ENCODE data around the gene ZSCAN5C.
A peak's percentile ranks its signal among the peaks of the same experiment; 100 is the strongest.

Gene ZSCAN5C

DNA sequence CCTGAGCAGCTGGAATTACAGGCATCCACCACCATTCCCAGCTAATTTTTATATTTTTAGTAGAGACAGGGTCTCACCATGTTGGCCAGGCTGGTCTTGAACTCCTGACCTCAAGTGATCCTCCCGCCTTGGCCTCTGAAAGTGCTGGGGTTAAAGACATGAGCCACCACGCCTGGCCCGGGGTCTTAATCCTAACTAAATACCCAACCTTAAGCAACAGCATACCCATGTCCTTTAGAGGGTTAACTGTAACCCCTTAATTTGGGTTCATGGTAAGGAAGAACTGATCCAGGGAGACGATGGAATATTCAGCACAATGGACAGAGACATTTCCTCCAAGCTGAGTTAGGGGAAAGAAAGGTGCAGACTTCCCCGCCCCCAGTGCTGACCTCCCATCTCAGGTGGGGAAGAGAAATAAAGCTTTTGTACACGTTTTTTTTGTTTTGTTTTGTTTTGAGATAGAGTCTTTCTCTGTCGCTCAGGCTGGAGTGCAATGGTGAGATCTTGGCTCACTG lies 35.0 kb upstream of the ZSCAN5C start:
- ChIA-PET CTCF (interaction anchor here (1.1 kb wide), 1 partner anchor 87 kb away, joined by 5 read pairs; no protein-coding TSS in a partner anchor), POLR2A (no interaction called here)
- H3K27ac ChIP-seq (ENCODE audit: extremely low read depth, low read depth, low read length): no peak overlapping the region
- no peaks in the 10 kb centered on the region for H3K4me1 ChIP-seq (ENCODE audit: control insufficient read depth, insufficient read depth, low read length)
- H3K9me3 ChIP-seq (ENCODE audit: control insufficient read depth, insufficient read depth, low read depth, low read length): no peaks in the 10 kb centered on the region
- no peaks in the 10 kb centered on the region; a peak in 1 of 3 replicates for H3K36me3 ChIP-seq (ENCODE audit: control insufficient read depth in 2 of 2, insufficient read depth in 1 of 2, low read length in 2 of 2)
- no peak overlapping the region for H3K4me3 ChIP-seq (ENCODE audit: low read depth, low read length)
- no peak for TF ChIP-seq ZNF112 (tag by site-specific recombination; IDR thresholded peaks at IDR 0.05)
- TF ChIP-seq, protein P1, sequence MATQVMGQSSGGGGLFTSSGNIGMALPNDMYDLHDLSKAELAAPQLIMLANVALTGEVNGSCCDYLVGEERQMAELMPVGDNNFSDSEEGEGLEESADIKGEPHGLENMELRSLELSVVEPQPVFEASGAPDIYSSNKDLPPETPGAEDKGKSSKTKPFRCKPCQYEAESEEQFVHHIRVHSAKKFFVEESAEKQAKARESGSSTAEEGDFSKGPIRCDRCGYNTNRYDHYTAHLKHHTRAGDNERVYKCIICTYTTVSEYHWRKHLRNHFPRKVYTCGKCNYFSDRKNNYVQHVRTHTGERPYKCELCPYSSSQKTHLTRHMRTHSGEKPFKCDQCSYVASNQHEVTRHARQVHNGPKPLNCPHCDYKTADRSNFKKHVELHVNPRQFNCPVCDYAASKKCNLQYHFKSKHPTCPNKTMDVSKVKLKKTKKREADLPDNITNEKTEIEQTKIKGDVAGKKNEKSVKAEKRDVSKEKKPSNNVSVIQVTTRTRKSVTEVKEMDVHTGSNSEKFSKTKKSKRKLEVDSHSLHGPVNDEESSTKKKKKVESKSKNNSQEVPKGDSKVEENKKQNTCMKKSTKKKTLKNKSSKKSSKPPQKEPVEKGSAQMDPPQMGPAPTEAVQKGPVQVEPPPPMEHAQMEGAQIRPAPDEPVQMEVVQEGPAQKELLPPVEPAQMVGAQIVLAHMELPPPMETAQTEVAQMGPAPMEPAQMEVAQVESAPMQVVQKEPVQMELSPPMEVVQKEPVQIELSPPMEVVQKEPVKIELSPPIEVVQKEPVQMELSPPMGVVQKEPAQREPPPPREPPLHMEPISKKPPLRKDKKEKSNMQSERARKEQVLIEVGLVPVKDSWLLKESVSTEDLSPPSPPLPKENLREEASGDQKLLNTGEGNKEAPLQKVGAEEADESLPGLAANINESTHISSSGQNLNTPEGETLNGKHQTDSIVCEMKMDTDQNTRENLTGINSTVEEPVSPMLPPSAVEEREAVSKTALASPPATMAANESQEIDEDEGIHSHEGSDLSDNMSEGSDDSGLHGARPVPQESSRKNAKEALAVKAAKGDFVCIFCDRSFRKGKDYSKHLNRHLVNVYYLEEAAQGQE (tag by site-specific recombination; IDR thresholded peaks at IDR 0.05): peak; percentile 89

GRCh38 chr19:56170261-56170660 lies 31.8 kb upstream of the ZSCAN5C start:
- CTCF ChIA-PET: interaction anchor here (0.6 to 7.7 kb wide), 7 partner anchors 83 to 560 kb away, joined by 3 to 36 read pairs (median 5); no protein-coding TSS in a partner anchor
- POLR2A ChIA-PET: no interaction called here
- H3K9me3 ChIP-seq (ENCODE audit: control insufficient read depth, insufficient read depth, low read depth, low read length): no peaks in the 10 kb centered on the region
- no peaks in the 10 kb centered on the region for H3K4me1 ChIP-seq (ENCODE audit: control insufficient read depth, insufficient read depth, low read length)
- H3K27ac ChIP-seq (ENCODE audit: extremely low read depth, low read depth, low read length): no peak overlapping the region
- H3K36me3 ChIP-seq (ENCODE audit: control insufficient read depth in 2 of 2, insufficient read depth in 1 of 2, low read length in 2 of 2): no peaks in the 10 kb centered on the region
- no peak overlapping the region for H3K4me3 ChIP-seq (ENCODE audit: low read depth, low read length)
- TF ChIP-seq ZNF398 (tag by site-specific recombination; IDR thresholded peaks at IDR 0.05) (peak; percentile 70; the same call in 1 of the 2 replicates), ZNF311 (tag by site-specific recombination; IDR thresholded peaks at IDR 0.05; ENCODE audit: borderline replicate concordance) (no peak), ZNF132 (tag by site-specific recombination; IDR thresholded peaks at IDR 0.05; ENCODE audit: borderline replicate concordance) (no peak), ZNF202 (tag by site-specific recombination; IDR thresholded peaks at IDR 0.05; ENCODE audit: borderline replicate concordance) (no peak), ZNF600 (tag by site-specific recombination; IDR thresholded peaks at IDR 0.05) (peak; percentile 24; the same call in 1 of the 2 replicates), ZBTB21 (tag by site-specific recombination; IDR thresholded peaks at IDR 0.05) (peak; percentile 68), ZNF558 (tag by site-specific recombination; IDR thresholded peaks at IDR 0.05) (0 out of 2 replicates have a peak, but pooled peaks have one; percentile 22), PRDM1 (tag by site-specific recombination; IDR thresholded peaks at IDR 0.05) (0 out of 2 replicates have a peak, but pooled peaks have one; percentile 29), ZNF366 (tag by site-specific recombination; conservative IDR thresholded peaks at IDR 0.05) (0 out of 2 replicates have a peak, but pooled peaks have one; percentile 18), ZNF23 (tag by site-specific recombination; IDR thresholded peaks at IDR 0.05; ENCODE audit: borderline replicate concordance) (no peak), ZNF266 (tag by site-specific recombination; IDR thresholded peaks at IDR 0.05; ENCODE audit: low read depth) (no peak), SP7 (tag by site-specific recombination; IDR thresholded peaks at IDR 0.05) (peak; percentile 47; the same call in 1 of the 2 replicates), ZNF629 (tag by site-specific recombination; IDR thresholded peaks at IDR 0.05) (0 out of 2 replicates have a peak, but pooled peaks have one; percentile 35)

DNA sequence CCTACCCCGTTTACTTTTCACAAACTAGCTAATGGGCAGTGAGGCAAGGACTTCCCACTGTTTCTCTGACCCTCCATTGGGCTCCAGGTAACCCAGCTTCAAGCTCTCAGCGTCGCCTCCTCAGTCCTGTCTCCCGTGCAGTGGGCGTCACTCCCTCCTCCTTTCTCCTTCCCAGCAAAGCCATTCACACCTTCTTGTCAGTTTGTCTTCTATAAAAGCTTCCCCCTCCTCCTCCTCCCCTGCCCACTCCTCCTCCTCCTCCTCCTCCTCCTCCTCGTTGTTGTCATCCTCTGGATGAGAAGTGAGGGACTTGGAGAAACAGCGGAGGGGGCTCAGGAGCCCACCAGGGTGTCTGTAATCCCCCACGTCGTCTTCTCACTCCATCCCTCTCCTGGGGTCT lies 28.0 kb upstream of the ZSCAN5C start:
- ChIA-PET POLR2A (no interaction called here), CTCF (interaction anchor here (0.6 to 7.7 kb wide), 5 partner anchors 33 to 159 kb away, joined by 3 to 36 read pairs (median 3); no protein-coding TSS in a partner anchor)
- peak; percentile 91 for TF ChIP-seq ZFHX2 (tag by site-specific recombination; conservative IDR thresholded peaks at IDR 0.05)
- TF ChIP-seq, protein P2, sequence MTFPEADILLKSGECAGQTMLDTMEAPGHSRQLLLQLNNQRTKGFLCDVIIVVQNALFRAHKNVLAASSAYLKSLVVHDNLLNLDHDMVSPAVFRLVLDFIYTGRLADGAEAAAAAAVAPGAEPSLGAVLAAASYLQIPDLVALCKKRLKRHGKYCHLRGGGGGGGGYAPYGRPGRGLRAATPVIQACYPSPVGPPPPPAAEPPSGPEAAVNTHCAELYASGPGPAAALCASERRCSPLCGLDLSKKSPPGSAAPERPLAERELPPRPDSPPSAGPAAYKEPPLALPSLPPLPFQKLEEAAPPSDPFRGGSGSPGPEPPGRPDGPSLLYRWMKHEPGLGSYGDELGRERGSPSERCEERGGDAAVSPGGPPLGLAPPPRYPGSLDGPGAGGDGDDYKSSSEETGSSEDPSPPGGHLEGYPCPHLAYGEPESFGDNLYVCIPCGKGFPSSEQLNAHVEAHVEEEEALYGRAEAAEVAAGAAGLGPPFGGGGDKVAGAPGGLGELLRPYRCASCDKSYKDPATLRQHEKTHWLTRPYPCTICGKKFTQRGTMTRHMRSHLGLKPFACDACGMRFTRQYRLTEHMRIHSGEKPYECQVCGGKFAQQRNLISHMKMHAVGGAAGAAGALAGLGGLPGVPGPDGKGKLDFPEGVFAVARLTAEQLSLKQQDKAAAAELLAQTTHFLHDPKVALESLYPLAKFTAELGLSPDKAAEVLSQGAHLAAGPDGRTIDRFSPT (tag by site-specific recombination; IDR thresholded peaks at IDR 0.05): no peak
- TF ChIP-seq ZNF623 (tag by site-specific recombination; IDR thresholded peaks at IDR 0.05): no peak
- TF ChIP-seq, protein P3, sequence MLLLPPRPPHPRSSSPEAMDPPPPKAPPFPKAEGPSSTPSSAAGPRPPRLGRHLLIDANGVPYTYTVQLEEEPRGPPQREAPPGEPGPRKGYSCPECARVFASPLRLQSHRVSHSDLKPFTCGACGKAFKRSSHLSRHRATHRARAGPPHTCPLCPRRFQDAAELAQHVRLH (tag by site-specific recombination; IDR thresholded peaks at IDR 0.05): no peak
- TF ChIP-seq KLF10 (tag by site-specific recombination; IDR thresholded peaks at IDR 0.05): no peak
- TF ChIP-seq, protein P4, sequence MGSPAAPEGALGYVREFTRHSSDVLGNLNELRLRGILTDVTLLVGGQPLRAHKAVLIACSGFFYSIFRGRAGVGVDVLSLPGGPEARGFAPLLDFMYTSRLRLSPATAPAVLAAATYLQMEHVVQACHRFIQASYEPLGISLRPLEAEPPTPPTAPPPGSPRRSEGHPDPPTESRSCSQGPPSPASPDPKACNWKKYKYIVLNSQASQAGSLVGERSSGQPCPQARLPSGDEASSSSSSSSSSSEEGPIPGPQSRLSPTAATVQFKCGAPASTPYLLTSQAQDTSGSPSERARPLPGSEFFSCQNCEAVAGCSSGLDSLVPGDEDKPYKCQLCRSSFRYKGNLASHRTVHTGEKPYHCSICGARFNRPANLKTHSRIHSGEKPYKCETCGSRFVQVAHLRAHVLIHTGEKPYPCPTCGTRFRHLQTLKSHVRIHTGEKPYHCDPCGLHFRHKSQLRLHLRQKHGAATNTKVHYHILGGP (tag by site-specific recombination; IDR thresholded peaks at IDR 0.05): no peak
- peak; percentile 95 for TF ChIP-seq EGR2 (tag by site-specific recombination; IDR thresholded peaks at IDR 0.05; ENCODE audit: low read depth)
- no peaks in the 10 kb centered on the region for H3K36me3 ChIP-seq (ENCODE audit: control insufficient read depth in 2 of 2, insufficient read depth in 1 of 2, low read length in 2 of 2)
- no peaks in the 10 kb centered on the region for H3K9me3 ChIP-seq (ENCODE audit: control insufficient read depth, insufficient read depth, low read depth, low read length)
- H3K27ac ChIP-seq (ENCODE audit: extremely low read depth, low read depth, low read length): no peak overlapping the region
- no peak overlapping the region for H3K4me3 ChIP-seq (ENCODE audit: low read depth, low read length)
- H3K4me1 ChIP-seq (ENCODE audit: control insufficient read depth, insufficient read depth, low read length): no peaks in the 10 kb centered on the region
